Measurements from ENCODE around the gene MYO16.

MYO16 gene

DNA sequence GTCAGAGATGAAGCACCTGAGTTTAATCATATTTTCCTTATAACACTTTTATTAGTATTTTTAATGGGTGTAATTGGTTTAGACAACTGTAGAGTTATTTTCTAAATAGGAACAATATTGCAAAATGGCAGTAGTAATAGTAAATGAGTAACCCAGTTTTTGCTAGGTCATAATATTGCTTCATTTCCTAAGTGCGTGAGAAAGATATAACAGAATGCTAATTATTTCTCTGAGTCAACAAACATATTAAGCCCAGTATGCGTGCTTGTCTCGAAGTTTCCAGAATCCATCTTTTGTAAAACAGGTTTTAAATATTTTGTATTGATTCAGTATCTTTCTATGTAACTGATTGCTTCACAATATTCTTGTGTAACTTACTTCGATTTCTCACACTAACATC lies 315.3 kb downstream of the MYO16 start:
- no peak for DNase-seq

DNA sequence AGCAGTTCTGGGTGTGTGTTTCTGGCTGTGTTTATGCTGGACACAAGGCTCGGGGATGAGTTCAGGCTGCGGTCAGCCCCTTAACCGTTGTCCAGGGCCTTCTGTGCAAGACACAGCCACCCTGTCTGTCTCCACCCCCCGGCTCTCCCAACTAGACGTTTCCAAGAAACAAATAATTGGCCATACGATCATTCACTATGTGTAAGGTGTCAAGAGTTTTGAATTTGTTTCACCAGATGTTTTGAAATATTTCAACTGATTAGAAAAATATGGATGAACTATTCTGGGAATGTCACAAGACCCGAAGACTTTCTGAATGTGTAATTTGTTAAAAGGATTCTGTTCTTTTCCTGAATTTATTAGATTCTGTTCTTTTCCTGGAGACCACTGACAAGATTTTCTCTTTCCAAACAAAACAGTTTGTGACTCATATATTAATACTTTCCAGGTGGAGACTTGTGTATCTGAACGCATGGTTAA lies 318.2 kb downstream of the MYO16 start:
- DNase-seq = no peak

DNA sequence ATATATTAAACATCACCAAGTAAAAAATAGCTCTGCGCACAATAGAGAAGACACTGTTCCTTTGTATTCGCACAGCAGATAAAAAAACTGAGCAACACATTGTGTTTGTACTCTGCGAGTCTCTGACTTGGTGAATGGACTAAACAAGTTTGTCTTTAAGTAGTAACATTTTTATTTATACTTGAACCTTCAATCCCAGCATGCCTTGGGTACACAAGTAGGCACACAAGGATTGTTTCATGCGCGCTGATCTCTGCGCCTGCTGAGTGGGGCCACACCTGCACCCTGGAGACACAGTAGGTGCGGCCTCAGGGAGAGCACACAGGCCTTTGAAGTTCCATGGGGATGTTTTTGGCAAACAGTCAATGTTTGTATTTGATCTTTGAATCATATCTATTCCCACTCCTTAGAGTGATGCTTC lies 318.9 kb downstream of the MYO16 start:
- no peak for DNase-seq

DNA sequence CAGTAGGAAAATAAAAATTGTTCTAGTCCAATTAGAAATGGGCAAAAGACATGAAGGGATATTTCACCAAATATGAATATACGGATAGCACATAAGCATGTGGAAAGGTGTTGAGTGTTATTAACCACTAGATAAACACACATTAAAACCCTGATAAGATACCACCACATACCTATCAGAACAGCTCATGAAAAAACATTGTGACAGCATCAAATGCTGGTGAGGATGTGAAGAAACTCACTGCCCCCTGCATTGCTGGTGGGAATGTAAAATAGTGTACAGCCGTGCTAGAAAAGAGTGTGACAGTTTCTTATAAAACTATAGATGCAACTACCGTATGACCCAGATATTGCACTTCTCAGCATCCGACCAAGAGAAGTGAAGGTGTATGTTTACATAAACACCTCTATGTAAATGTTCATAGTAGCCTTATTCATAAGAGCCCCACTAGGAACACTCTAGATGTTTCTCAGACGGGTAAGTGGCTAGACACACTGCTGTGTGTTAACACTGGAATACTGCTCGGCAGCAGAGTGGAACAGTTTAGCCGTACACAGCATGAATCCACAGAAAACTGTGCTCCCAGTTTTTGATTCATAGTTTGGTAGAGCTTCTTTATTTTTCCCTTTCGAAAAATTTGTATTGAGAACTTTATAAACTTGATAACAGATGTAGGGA lies 321.1 kb downstream of the MYO16 start:
- no peak for DNase-seq

DNA sequence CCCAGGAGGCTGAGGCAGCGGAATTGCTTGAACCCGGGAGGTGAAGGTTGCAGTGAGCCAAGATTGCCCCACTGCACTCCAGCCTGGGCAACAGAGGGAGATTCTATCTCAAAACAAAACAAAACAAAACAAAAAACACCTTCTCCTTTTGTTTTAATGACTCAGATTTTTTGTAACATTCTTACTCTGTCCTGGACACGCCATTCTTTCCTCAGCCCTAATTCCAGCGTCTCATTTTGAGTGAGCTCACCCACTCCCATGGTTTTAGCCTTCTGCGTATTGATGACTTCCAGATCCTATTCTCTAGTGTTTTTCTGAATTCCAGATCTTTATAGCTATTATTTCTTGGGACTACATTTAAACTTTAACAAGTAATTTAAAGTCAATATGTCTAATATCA lies 326.3 kb downstream of the MYO16 start:
- DNase-seq = no peak

DNA sequence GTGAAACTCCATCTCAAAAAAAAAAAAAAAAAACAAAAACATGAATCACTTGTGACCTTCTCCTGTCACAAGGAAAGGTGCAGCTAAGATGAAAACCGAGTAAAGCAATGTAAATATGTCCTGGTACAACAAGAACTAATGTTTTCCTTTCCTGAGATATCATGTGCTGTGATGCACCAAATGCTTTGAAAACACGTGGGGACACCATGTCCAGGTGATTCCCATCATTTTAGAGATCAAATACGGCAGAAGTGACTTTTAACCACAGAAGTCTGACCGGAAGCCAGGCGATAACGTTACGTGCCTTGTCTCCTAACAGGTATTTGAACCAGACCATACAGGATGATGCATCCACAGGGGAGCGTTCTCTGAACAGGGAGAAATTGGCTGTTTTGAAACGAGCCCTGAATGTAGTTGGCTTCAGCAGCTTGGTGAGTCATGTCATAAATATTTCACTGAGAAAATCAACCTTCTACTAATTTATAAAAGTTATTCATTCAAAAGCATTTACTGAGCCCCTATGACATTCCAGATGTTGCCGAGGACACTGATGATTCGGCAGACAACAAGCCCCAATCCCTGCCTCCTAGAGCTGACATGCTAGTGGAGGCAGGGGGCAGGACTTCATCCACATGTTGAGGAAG lies 328.1 kb downstream of the MYO16 start:
- no peak for DNase-seq

DNA sequence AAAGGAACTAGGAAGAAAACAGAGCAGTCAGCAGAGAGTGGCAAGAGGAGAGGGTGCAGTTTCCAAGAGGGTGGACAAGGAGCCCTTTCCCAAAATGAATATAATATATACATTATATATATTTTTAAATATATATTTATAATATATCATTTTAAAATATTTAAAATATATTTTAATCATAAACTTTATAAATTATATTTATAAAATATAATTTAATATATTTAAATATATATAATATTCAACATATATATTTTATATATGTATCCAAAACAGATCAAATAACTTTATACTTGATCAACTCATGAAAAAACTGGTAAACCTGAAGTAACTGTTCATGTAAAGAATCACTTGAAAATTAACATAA lies 328.6 kb downstream of the MYO16 start:
- DNase-seq = no peak

DNA sequence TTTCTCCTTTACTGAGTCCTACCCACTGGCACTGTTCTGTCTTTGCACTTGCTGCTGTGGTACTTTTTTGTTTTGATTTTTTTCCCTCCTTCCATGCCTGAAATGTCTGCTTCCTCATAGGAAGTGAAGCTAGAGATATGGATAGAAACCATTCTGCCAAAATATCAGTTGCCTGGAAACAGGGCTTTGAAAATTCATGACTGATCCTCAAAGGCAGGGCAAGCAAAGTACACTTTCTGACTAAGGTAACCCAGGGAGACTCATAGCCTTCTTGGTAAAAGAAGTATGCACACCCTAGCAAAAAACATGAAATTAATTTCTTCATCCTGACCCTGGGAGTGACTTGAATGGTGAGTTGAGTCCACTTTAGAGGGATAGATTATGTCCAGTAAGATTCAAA lies 329.8 kb downstream of the MYO16 start:
- no peak for DNase-seq

DNA sequence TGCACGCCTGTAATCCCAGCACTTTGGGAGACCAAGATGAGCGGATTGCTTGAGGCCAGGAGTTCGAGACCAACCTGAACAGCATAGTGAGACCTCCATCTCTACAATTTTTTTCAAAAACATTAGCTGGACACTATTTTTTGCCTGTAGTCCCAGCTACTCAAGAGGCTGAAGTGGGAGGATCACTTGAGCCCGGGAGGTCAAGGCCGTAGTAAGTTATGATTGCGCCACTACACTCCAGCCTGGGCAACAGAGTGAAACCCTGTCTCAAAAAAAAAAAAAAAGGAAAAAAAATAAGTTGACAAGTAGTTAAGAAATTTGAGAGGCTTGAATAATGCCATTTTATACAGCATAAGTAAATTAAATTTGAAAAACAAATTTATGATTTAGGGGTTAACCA lies 330.6 kb downstream of the MYO16 start:
- DNase-seq = no peak

DNA sequence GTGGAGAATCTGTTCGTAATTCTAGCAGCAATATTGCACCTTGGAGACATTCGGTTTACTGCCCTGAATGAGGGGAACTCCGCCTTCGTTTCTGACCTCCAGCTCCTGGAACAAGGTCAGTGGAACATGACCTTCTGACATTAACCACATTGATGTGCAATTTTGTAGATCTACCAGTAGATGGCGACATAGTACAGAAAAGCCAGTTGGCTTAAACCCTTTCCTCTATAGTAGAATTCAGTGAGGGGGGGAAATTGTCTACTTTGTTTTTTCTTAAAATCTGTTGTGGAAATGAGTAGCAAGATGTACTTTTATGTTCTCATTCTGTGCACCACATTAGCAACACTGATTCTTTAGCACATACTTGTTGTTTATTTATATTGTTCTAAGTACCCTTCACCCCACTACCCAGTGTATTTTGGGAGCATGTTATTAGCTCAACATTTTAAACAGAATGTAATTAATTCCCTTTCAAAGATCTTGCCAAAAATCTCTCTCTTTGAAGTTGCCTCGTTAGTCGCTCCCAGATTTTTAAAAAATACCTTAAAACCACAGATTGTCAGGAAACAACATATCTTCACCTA lies 332.2 kb downstream of the MYO16 start:
- DNase-seq = no peak

DNA sequence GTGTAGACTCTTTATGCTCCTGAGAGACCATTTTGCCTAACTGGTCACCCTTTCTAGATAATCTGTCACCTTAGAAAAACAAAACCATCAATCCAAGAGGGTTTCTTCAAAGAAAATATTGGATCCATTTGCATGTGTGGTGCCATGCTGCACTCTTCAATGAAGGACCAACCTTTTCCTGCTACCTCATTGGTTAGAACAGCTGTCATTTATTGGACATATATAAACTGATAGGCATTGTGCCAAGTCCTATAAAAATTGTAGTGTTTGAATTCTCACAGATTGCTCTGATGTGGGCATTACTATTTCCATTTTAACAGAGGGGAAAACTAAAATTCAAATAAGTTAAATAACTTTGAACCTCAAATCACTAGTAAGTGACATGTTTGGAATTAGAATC lies 333.2 kb downstream of the MYO16 start:
- no peak for DNase-seq

DNA sequence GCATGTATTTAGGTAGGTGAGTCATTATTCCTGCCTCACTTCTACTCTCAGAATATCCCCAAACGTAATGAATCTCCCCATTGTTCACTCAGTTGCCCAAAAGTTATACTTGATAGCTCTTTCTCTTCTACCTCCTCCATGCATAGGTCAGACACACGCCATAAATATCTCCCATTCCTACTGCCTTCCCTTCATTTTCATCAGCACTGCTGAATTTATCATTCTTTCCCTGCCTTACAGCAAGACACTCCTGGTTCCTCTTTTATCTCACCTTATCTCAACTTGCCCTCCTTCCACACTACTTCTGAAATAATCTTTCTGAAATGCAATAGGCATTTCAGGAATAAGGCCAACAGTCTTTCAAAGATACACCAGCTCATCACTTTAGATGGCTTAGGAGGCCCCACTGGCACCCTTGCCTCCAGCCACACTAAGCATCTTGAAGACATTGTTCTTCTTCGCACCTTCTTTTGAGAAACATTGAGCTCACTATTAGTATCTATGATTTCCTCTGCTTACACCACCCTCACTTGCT lies 333.9 kb downstream of the MYO16 start:
- no peak for DNase-seq

DNA sequence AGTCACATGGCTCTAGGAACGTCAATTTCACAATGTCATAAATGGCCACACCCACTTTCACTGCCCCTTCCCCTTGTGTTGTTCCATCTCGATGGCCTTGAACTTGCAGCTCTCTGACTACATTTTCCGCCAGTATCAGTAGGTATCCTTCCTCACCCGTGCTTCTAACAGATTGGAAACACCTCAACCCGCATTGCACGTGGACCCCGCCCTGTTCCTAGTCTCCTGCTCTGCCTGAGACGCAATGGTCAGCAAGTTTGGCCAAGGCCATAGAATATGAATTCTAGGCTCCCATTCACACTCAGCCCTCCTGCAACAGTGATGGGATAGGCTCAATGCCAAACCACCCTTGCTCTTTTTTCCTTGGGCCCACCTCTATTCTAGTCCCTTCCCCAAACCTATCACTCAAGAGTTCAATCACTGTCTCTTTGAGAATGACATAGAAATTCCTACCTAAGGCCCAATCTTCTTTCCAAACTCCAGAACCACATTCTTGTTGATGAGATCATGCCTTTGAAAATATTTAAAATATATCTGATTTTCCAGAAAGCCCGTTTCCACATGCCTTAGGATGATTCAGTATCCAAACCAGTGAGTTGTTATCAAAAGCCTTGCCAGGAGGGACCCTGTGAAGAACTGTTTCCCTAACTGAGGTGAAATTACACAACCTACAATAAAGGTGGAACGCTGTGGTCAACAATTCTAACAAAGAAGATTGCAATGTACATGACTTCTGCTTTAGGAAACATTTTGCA lies 334.6 kb downstream of the MYO16 start:
- DNase-seq = no peak

DNA sequence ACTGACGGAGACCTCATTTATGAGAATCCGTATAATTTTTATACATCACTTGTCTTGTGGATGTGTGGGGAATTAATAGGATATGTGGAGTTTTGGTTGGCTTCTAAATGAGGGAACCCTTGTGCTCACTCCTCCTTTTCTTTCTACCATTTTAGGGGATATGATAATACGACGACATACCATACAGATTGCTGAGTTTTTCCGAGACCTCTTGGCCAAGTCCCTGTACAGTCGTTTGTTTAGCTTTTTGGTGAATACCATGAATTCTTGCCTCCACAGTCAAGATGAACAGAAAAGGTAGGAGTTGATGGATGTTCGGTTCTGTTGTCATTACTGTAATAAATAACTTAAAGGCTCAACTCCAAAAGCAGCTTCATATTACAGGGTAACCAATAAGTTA lies 335.2 kb downstream of the MYO16 start:
- no peak for DNase-seq

DNA sequence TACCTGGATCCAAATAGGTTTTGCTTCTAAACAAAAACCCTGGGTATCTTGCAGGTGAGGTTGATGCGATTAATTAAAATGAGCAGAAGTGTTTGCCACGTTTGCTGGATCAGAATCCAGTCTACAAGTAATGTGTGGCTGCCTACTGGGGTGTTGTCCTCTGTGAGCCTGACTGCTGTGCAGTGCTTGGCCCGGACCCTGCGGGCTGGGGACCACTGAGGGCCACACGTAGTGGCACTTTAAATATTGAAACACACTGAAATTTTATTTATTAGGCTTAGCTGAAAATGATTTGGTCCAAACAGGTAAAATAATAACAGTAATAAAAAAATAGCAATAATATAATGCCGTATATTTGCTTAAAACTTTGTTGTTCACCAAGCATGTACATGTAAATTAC lies 338.0 kb downstream of the MYO16 start:
- DNase-seq = no peak

DNA sequence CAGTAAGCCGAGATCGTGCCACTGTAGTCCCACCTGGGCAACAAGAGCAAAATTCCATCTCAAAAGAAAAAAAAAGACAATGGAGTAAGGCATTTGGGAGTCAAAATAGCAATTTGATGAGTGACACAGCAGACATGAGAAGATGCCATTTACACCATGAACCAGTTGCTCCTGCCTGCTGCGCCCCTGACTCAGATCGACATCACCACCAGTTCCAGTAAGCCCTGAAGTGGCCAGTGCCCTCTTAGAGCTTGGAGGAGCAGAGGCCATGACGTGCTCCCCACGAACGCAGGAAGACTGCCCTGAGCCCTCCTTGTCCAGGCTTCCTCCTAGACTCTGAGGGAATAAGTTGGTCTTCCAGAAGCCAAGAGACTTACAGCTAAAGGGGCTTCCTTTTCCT lies 339.2 kb downstream of the MYO16 start:
- no peak for DNase-seq

DNA sequence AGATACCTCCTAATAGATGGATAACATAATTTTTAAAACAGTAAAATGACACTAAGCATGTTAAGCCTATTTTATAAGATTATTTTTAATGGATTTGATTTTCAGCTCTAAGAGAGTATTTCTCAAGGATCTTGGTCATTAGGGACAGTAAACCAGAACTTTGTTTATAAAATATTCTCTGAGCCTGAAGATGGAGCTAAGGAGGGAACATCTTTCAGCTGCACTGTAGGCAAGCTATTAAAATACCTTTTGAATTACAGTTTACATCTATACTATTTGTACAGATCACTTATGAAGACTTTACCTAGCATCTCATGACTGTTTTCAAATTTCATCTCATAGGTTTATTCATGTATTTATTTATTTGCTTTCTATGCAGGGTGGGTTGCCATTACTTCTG lies 345.3 kb downstream of the MYO16 start:
- DNase-seq = no peak

DNA sequence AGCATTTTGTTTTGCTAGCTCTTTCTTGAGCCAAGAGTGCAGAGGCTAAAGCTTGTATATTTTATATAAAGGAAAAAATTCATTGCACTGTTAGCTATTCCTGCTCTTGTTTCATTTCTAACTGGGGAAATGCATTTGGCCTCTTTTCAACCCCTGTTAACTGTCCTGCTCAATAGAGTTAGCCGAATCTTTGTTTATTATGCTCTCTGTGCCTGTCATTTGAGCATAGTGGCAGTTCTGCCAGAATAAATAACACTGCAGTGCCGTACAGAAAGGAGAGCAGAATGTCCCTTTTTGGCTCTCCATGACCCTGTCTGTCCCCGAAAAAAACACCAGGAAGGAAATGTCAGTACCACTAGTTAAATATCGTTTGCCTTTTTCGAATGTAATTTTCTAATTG lies 350.8 kb downstream of the MYO16 start:
- no peak for DNase-seq

DNA sequence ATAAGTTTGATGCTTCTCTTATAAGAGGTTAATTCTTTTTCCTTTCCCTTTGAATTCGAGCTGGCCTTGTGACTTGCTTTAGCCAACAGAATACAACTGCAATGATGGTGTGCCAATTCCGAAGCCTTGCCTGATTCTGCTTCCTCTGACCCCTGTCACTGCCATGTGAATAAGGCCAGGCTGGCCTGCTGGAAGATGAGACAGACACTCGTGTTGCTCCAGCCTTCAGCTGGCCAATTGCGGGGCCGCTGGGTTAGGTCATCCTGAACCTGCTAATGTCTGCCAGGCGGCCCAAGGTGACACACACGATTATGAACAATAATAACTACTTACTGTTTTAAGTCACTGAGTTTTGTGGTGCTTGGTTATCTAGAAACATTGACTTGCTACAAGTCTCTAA lies 352.0 kb downstream of the MYO16 start:
- no peak for DNase-seq

DNA sequence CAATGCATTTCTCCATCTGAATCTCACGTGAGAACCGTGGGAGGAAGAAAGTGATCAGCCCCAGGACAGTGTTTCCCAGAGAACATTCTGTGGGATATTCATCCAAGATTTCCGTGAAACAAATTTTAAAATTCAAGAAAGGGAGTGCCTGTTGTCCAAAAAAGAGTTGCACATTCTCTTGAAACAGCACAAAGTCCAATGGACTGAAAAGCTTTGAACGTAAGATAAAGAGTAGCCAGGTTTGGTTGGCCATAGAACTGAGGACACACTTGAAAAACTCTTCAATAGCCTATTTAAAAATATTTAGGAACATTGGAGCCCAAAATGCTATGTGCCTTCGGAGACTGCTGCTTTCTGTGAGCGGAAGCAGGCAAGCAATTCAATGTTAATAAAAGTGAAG lies 353.9 kb downstream of the MYO16 start:
- DNase-seq = no peak

DNA sequence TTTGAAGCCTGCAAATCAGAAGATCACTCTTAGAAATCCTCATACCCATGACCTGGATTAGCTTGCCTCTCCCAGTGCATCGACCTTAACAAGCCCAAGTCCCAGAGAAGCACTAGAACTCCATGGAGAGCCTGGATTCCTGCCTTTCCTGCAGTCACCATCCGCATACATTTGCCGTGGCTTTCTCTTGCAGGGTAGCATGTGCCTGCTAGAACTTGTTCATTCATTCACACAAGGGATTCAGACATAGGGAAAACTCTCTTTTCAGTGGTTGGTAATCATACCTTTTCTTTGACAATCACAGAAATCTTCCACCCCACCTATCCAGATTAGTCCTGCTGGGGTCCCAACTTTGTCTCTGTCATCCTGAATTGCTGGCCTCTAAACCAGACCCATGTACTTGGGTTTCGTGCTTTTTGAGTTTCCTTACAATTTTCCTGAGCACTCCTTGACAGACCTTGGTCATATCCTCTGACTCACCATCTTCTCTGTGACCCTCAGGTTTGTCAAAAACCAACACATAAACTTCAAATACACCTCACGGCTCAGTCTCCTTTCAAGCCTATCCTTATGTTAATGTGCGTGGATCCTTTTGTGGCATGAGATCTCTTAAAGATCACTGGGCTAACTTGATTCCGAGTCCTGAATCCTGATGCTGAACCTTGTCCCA lies 355.0 kb downstream of the MYO16 start:
- no peak for DNase-seq

DNA sequence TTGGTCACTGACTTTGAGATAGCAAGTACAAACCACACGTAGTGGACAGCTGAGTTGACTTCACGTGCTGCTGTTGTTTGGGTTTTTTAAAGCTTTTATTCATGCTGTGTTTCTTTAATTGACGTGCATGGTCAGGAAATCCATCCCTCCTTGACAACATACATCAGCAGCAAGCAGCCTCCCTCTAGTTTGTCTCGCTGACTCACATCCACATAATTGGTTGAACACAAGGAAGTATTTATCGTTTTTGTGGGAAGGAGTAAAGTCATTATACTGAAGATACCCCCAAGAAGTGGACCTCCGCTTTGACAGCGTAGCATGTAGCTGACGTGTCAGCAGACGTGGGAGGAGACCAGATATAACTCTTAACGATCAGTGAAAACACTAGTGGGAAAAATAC lies 355.8 kb downstream of the MYO16 start:
- DNase-seq = no peak

DNA sequence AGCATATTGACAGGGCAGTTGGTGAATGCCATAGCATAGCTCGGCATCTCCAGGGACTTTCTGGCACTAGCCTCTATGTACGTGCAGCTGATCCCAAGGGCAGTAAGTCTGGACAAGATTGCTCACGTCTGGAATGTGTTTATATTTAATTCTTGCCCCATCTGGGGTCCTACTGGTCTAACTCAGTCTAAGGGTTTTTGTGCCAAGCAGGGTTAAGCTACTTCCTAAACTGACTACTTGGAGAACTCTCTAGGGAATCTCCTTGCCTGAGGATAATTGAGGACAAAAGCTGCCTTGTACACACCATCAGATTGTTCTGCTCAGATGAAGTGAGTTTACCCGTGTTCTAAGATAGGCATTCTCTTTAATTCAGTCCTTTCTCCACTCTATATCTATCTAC lies 358.1 kb downstream of the MYO16 start:
- no peak for DNase-seq

Measured in T-helper 9 cell (primary cell).